Stimulated activated naive B cell treated with anti-CD40 and anti-IgM and Interleukin-4, amounts not matched to agents 10 μg/mL and 1 μg/mL and 100 μg/mL, for 72 hours (primary cell): ENCODE data around the gene CANX.
"Not testable (repeated sequence)": the region's sequence is repeated elsewhere in the genome, so short reads cannot be mapped to it uniquely, and the experiment has no call there.

ENCODE experiments used
- ATAC-seq, 2 donors: fragments of 150-1000 bp; cut with Tn5 transposase; replicated peaks; 2 replicates each; pipeline ENCODE4 v1.10.0; 2021; ENCODE audit warnings: moderate library complexity in 1 of 2
- DNase-seq: peaks from one replicate; pipeline ENCODE4 v3.0.0; 2021
- H3K27ac Mint-ChIP-seq: one replicate; pipeline ENCODE4 v1.8.0; 2022; ENCODE audit warnings: mild to moderate bottlenecking, mixed read lengths
- H3K27me3 Mint-ChIP-seq, 2 donors: one replicate each; pipeline ENCODE4 v1.8.0; 2022; ENCODE audit warnings: mixed read lengths in 2 of 2
- H3K36me3 Mint-ChIP-seq, 2 donors: one replicate each; pipeline ENCODE4 v1.8.0; 2022; ENCODE audit warnings: mixed read lengths in 2 of 2, mild to moderate bottlenecking in 1 of 2
- H3K4me1 Mint-ChIP-seq, 2 donors: one replicate each; pipeline ENCODE4 v1.8.0; 2022; ENCODE audit warnings: mixed read lengths in 2 of 2, mild to moderate bottlenecking in 1 of 2
- H3K4me3 Mint-ChIP-seq, 2 donors: one replicate each; pipeline ENCODE4 v1.8.0; 2022; ENCODE audit warnings: mild to moderate bottlenecking in 2 of 2, mixed read lengths in 2 of 2, moderate library complexity in 1 of 2
- H3K9me3 Mint-ChIP-seq, 2 donors: one replicate each; pipeline ENCODE4 v1.8.0; 2022; ENCODE audit warnings: mixed read lengths in 2 of 2, mild to moderate bottlenecking in 1 of 2

The CANX gene, protein sequence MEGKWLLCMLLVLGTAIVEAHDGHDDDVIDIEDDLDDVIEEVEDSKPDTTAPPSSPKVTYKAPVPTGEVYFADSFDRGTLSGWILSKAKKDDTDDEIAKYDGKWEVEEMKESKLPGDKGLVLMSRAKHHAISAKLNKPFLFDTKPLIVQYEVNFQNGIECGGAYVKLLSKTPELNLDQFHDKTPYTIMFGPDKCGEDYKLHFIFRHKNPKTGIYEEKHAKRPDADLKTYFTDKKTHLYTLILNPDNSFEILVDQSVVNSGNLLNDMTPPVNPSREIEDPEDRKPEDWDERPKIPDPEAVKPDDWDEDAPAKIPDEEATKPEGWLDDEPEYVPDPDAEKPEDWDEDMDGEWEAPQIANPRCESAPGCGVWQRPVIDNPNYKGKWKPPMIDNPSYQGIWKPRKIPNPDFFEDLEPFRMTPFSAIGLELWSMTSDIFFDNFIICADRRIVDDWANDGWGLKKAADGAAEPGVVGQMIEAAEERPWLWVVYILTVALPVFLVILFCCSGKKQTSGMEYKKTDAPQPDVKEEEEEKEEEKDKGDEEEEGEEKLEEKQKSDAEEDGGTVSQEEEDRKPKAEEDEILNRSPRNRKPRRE

GRCh38 chr5:179698935-179699615 is at the start of gene CANX:
Gene CANX, plus strand, starts transcription at chr5:179698967. Its CDS starts 6,715 bp downstream, at chr5:179705682.
- DNase-seq: no peak
- peaks cover 20 to 34% of the 10 kb centered on the region in 2 donors for H3K36me3 Mint-ChIP-seq
- ATAC-seq: peak; percentile 6 to 12
- H3K4me1 Mint-ChIP-seq: peaks cover 25 to 52% of the 10 kb centered on the region in 2 donors
- no peaks in the 10 kb centered on the region for H3K27me3 Mint-ChIP-seq
- H3K4me3 Mint-ChIP-seq: peak within 1 kb of the TSS; percentile 97 to 98
- peak within 1 kb of the TSS; percentile 100 for H3K27ac Mint-ChIP-seq
- H3K9me3 Mint-ChIP-seq: no peaks in the 10 kb centered on the region

DNA sequence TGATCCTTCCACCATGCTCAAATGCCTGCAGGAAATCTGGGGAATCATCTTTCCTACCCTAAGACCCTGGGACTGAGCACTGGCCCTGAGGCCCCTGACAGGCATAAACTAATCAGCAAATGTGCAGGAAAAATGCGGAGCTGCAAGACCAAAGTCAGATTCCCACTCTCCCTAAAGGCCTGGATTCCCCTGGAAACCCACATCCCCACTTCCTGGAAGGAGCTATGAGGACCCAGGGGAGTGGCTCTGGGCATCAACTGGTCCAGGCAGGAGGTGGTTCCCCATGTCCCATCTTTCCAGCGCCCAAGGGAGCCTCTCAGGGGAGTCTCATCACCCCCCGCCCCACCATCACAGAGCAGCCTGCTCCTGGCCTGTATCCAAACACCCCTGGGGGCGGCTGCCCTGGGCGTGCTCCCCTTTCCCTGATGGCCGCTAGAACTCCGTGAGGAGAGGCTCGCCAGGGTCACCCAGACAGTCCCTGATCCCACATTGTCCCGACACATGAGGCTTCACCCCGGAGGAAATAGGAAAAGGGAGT is 49.5 kb upstream of the CANX start:
- H3K4me3 Mint-ChIP-seq, H3K27me3 Mint-ChIP-seq, H3K9me3 Mint-ChIP-seq, ATAC-seq, H3K27ac Mint-ChIP-seq, H3K4me1 Mint-ChIP-seq, H3K36me3 Mint-ChIP-seq, DNase-seq: not testable (repeated sequence)

- not testable (repeated sequence) for DNase-seq, H3K4me1 Mint-ChIP-seq, H3K27me3 Mint-ChIP-seq, H3K4me3 Mint-ChIP-seq, ATAC-seq, H3K36me3 Mint-ChIP-seq, H3K9me3 Mint-ChIP-seq, H3K27ac Mint-ChIP-seq
Observed at GRCh38 chr5:179650245-179650644, 48.5 kb upstream of the CANX start.

- not testable (repeated sequence) for DNase-seq, H3K36me3 Mint-ChIP-seq, H3K4me3 Mint-ChIP-seq, H3K9me3 Mint-ChIP-seq, ATAC-seq, H3K27me3 Mint-ChIP-seq, H3K27ac Mint-ChIP-seq, H3K4me1 Mint-ChIP-seq
Observed at GRCh38 chr5:179653135-179653534, 45.6 kb upstream of the CANX start.

DNA sequence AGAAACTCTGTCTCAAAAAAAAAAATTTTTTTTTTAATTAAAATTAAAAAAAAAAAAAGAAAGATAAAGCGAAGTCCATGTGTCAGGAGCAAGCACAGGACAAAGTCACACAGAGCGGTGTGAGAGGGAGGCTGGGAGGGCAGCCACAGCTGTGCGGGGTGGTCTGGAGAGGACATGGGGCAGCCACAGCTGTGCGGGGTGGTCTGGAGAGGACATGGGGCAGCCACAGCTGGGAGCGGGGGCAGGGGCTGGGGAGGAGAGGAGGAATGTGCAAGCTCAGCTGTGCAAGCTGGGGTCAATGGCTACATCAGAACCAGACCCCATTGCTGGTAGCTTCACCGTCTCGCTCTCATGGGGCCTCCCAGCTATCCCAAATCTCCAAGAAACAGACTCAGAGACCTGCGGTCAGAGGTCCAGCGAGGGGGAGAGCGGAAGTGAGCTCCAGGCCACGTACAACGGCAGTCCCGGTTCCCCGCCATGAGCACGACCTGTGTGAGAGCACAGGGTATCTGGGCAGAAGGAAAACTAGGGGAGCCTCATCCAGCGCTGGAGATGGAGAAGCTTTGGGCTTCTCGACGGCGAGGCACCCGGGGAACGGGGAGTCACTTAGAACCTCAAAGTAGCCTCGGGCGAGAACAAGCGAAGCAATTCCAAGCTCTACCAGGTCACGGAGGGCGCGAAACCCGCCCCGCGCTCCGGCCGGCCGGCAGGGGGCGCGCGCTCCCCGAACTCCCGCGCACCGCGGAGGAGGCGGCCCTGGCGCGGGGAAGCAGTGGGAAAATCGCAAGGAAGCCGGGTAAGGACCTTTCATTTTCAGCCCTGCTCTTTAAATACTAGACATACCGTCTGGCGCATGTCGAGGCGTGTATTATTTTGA is 41.2 kb upstream of the CANX start:
- peak; percentile 91 to 95 for ATAC-seq
- not testable (repeated sequence) for H3K36me3 Mint-ChIP-seq, DNase-seq, H3K27ac Mint-ChIP-seq, H3K4me1 Mint-ChIP-seq, H3K27me3 Mint-ChIP-seq, H3K9me3 Mint-ChIP-seq
- H3K4me3 Mint-ChIP-seq: peak overlapping the region; percentile 43 to 44

- ATAC-seq: peak; percentile 77 to 78
- not testable (repeated sequence) for DNase-seq, H3K27ac Mint-ChIP-seq
Observed at GRCh38 chr5:179658179-179658856, 40.4 kb upstream of the CANX start.

GRCh38 chr5:179661647-179662046 is 37.1 kb upstream of the CANX start:
- not testable (repeated sequence) for H3K27ac Mint-ChIP-seq, H3K4me1 Mint-ChIP-seq, ATAC-seq, DNase-seq, H3K27me3 Mint-ChIP-seq, H3K4me3 Mint-ChIP-seq, H3K9me3 Mint-ChIP-seq
- H3K36me3 Mint-ChIP-seq: peaks cover 2 to 11% of the 10 kb centered on the region in 2 donors

More at GRCh38 chr5:179658179-179658856, 40.4 kb upstream of the CANX start:
- not testable (repeated sequence) for H3K36me3 Mint-ChIP-seq, H3K27me3 Mint-ChIP-seq, H3K9me3 Mint-ChIP-seq, H3K4me1 Mint-ChIP-seq
- peak overlapping the region; percentile 80 to 85 for H3K4me3 Mint-ChIP-seq

DNA sequence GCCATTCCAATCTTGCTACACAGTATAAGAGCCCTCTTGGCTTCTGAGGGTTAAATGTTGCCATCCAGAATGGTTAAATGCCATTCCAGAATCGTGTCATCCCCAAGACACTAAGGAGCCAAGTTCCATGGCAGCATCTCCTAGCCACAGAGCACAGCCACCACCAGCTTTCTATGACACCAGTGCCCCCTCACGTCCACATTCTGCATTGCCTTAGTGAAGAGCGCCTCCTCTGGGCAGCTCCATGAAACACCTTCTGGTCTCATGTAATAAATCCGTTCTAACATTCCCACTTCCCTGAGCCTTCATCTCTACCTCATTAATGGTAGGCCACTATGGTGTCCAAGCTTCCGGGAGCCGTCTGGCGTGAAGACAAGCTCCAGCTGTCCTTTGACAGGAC is 30.4 kb upstream of the CANX start:
- H3K27ac Mint-ChIP-seq: no peak overlapping the region
- H3K9me3 Mint-ChIP-seq: no peaks in the 10 kb centered on the region
- ATAC-seq: no peak
- H3K4me1 Mint-ChIP-seq: no peaks in the 10 kb centered on the region
- DNase-seq: no peak
- H3K36me3 Mint-ChIP-seq: peaks cover 2 to 19% of the 10 kb centered on the region in 2 donors
- H3K27me3 Mint-ChIP-seq: no peaks in the 10 kb centered on the region
- H3K4me3 Mint-ChIP-seq: no peak overlapping the region

DNA sequence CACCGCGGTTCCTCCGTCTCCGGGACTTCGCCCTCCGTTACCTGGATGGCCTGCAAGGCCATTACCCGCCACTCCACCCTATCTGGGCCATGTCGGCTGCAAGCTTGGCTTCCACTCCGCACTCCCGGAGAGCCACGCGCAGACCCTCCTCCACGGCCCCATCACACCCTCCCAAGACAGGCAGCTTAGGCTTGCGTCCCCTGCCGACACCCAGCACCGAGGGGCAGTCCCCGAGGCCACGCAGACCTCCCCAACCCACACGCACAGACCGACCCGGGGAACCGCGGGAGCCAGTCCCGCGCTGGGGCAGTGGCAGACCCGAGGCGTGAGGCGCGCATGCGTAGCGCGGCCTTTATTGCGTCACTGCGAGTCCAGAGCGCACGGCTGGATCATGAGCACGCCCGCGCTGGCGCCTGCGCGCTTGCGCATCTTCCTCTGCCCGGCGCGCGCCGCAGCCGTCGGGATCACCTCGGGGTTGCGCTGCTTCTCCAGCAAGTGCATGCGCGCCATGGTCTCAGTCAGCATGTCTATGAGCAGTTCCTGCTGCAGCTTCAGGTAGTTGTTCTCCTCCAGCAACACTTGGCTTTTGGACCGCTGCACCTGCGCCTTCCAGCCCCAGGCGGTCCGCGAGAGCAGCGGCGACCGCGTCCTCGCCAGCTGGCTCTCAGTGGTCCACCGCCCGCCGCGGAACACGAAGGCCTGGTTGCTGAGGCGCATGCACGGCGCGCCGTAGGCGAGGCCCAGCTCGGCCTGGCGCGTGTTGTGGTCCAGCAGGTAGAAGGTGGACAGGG is 20.3 kb upstream of the CANX start:
- Mint-ChIP-seq H3K27me3 (no peaks in the 10 kb centered on the region), H3K4me1 (peaks cover 42 to 65% of the 10 kb centered on the region in 2 donors), H3K27ac (peak overlapping the region; percentile 95), H3K36me3 (peaks cover 24 to 39% of the 10 kb centered on the region in 2 donors), H3K4me3 (peak overlapping the region; percentile 95 to 96), H3K9me3 (peaks cover 3 to 7% of the 10 kb centered on the region in 2 donors)
- peak; percentile 92 to 95 for ATAC-seq
- peak; percentile 92 for DNase-seq

- peaks cover 42 to 65% of the 10 kb centered on the region in 2 donors for H3K4me1 Mint-ChIP-seq
- DNase-seq (peak; percentile 40), ATAC-seq (peak; percentile 21 to 23)
- peaks cover 24 to 39% of the 10 kb centered on the region in 2 donors for H3K36me3 Mint-ChIP-seq
- H3K4me3 Mint-ChIP-seq: peak overlapping the region; percentile 95 to 96
- H3K9me3 Mint-ChIP-seq: peaks cover 3 to 7% of the 10 kb centered on the region in 2 donors
- peak overlapping the region; percentile 95 for H3K27ac Mint-ChIP-seq
- H3K27me3 Mint-ChIP-seq: no peaks in the 10 kb centered on the region
Observed at GRCh38 chr5:179679014-179679674, 19.6 kb upstream of the CANX start.

DNA sequence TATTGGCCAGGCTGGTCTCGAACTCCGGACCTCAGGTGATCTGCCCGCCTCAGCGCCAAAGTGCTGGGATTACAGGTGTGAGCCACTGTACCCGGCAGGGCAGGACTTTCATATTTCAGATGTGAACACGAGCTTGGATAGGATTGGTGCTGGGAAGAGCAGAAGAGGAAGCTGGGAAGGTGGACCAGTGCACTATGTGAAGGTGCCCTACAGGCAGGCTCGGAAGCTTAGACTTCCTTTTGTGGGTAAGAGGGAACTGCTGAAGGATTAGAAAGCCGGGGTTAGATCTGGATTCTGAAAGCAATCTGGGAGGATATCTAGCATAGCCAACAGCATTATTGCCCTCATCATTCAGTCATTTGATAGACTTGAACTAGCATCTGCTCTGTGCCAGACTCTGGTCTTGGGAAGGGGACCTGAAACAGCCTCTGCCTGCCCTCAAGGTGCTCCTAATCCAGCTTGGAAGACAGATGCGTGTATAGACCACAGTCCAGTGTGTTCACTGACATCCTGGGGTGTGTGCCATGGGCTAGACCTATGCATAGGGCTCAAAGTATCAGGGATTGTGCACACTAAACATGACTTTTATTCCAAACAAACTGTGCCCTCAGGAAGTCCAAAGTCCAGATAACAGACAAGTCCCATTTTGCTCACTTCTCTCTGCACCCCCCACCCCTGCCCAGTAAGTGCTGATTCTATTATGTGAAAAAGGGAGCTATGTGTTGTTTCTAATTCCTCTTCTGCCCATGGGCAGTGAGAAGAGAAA is 18.6 kb upstream of the CANX start:
- H3K4me1 Mint-ChIP-seq: peaks cover 37 to 61% of the 10 kb centered on the region in 2 donors
- no peaks in the 10 kb centered on the region for H3K27me3 Mint-ChIP-seq
- H3K36me3 Mint-ChIP-seq: peaks cover 17 to 35% of the 10 kb centered on the region in 2 donors
- H3K4me3 Mint-ChIP-seq: peak overlapping the region; percentile 26 to 60
- peaks cover 3 to 5% of the 10 kb centered on the region in 2 donors for H3K9me3 Mint-ChIP-seq
- H3K27ac Mint-ChIP-seq: no peak overlapping the region
- DNase-seq (no peak), ATAC-seq (no peak)
